ENCODE data around the gene DCAF5. TPM values are rescaled to one million over a fixed set of nuclear protein-coding genes. Genes with fewer than 3 reads are reported as not detected.
"Not testable (repeated sequence)": the region's sequence is repeated elsewhere in the genome, so short reads cannot be mapped to it uniquely, and the experiment has no call there.

The DCAF5 gene
- total RNA-seq, 4 donors from 2014 or later, result 25.1 to 70.3 (median 42.7) TPM

DNA sequence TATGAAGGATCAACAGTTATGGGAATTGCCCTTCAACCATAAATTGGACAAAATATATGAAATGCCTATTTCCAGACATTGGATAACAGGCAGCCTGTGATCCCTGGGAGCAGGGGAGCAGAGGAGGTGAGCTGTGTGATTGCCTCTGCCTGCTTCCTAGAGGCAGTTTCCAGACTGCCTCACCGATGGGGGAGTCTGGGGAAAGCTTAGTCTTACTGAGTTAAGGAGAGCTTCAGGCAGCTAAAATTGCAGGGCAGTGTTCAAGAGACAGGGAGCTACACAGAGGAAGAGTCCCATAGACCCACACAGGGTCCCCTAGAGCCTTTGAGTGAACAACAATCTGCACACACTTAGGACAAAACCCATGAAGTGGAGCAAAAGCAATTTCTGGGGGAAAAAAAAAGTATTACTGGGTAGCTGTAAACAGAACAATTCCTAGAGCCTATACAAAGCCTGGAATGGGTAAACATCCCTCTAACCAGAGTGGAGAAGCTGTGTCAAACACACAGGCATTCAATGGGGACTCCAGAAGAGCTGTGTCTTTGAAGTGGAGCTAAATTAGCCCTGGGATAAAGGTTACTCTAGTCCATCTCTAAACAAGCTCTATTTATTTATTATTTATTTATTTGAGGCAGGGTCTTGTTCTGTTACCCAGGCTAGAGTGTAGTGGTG is 125.5 kb downstream of the DCAF5 start:
- Histone ChIP-seq H3K4me3 (no peak overlapping the region), H3K36me3 (no peaks in the 10 kb centered on the region), H3K4me1 (no peaks in the 10 kb centered on the region), H3K27me3 (no peaks in the 10 kb centered on the region), H3K9me3 (no peaks in the 10 kb centered on the region), H3K27ac (no peak overlapping the region)
- DNase-seq, result no peak
- in situ Hi-C loops (cut with MboI; ENCODE audit: low pct_ligation_motif_present in 1 of 4, low pct_unique_long_range_greater_than_20kb in 1 of 4, low sequenced_read_pairs in 3 of 4) (no loop called here), intact Hi-C loops (cut with DNase I; ENCODE audit: low total_unique reads) (no loop called here)
- 63 to 70% methylated on average over 1 of the region's 1 CpG for WGBS, 2 donors (ENCODE audit: low coverage in 1 of 2)
- TF ChIP-seq, protein P1, sequence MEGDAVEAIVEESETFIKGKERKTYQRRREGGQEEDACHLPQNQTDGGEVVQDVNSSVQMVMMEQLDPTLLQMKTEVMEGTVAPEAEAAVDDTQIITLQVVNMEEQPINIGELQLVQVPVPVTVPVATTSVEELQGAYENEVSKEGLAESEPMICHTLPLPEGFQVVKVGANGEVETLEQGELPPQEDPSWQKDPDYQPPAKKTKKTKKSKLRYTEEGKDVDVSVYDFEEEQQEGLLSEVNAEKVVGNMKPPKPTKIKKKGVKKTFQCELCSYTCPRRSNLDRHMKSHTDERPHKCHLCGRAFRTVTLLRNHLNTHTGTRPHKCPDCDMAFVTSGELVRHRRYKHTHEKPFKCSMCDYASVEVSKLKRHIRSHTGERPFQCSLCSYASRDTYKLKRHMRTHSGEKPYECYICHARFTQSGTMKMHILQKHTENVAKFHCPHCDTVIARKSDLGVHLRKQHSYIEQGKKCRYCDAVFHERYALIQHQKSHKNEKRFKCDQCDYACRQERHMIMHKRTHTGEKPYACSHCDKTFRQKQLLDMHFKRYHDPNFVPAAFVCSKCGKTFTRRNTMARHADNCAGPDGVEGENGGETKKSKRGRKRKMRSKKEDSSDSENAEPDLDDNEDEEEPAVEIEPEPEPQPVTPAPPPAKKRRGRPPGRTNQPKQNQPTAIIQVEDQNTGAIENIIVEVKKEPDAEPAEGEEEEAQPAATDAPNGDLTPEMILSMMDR (IDR thresholded peaks at IDR 0.05), result no peak
- TF ChIP-seq EP300 (IDR thresholded peaks at IDR 0.05; ENCODE audit: low read depth) (no peak), POLR2A (IDR thresholded peaks at IDR 0.05) (no peak), POLR2AphosphoS5 (IDR thresholded peaks at IDR 0.05) (no peak)

DNA sequence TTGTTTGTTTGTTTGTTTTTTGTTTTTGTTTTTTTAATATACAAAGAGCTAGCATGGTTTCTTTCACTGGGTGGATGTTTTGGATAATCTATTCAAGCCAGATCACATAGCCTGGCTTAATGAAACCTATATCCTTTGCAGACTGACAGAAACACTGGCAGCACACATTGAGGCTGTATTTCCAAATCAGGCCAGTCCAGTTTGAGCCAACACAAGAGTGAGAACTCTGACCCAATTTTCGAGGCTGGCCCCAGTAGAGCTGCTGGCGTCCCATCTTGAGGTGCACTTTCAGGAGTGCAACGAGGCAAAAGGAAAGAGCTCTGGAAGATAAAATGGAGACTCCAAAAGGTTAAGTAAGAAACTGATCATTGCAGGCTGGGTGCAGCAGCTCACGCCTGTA is 129.9 kb downstream of the DCAF5 start:
- no peak overlapping the region for H3K27ac ChIP-seq
- H3K4me3 ChIP-seq, result no peak overlapping the region
- 74% methylated on average over 3 of the region's 4 CpGs; no CpG with 5 or more reads in 1 of the 2 donors for WGBS, 2 donors (ENCODE audit: low coverage in 1 of 2)
- no peaks in the 10 kb centered on the region for H3K36me3 ChIP-seq
- no peak for DNase-seq
- no peaks in the 10 kb centered on the region for H3K9me3 ChIP-seq
- intact Hi-C loops (cut with DNase I; ENCODE audit: low total_unique reads), result no loop called here
- H3K4me1 ChIP-seq, result no peaks in the 10 kb centered on the region
- in situ Hi-C loops (cut with MboI; ENCODE audit: low pct_ligation_motif_present in 1 of 4, low pct_unique_long_range_greater_than_20kb in 1 of 4, low sequenced_read_pairs in 3 of 4), result no loop called here
- TF ChIP-seq POLR2AphosphoS5 (IDR thresholded peaks at IDR 0.05) (no peak), EP300 (IDR thresholded peaks at IDR 0.05; ENCODE audit: low read depth) (no peak), POLR2A (IDR thresholded peaks at IDR 0.05) (no peak)
- TF ChIP-seq, protein P1 (IDR thresholded peaks at IDR 0.05), result no peak
- no peaks in the 10 kb centered on the region for H3K27me3 ChIP-seq

DNA sequence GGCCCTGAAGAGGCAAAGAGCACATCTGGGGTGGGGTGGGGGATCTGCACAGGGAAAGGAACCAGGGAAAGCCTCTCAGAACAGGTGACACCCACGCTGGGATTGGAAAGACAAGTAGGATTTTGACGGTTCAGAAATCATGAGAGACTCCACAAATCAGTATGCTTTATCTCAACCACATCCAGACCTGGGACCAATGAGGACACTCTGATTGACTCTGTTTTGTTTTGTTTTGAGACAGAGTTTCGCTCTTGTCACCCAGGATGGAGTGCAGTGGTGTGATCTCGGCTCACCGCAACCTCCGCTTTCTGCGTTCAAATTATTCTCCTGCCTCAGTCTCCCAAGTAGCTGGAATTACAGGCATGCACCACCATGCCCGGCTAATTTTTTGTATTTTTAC is 130.8 kb downstream of the DCAF5 start:
- H3K4me1 ChIP-seq; H3K4me3 ChIP-seq; H3K36me3 ChIP-seq; H3K27ac ChIP-seq; H3K9me3 ChIP-seq; in situ Hi-C loops (cut with MboI; ENCODE audit: low pct_ligation_motif_present in 1 of 4, low pct_unique_long_range_greater_than_20kb in 1 of 4, low sequenced_read_pairs in 3 of 4); DNase-seq; intact Hi-C loops (cut with DNase I; ENCODE audit: low total_unique reads); H3K27me3 ChIP-seq: not testable (repeated sequence)
- 88 to 91% methylated on average over 6 to 8 of the region's 8 CpGs for WGBS, 2 donors (ENCODE audit: low coverage in 1 of 2)

DNA sequence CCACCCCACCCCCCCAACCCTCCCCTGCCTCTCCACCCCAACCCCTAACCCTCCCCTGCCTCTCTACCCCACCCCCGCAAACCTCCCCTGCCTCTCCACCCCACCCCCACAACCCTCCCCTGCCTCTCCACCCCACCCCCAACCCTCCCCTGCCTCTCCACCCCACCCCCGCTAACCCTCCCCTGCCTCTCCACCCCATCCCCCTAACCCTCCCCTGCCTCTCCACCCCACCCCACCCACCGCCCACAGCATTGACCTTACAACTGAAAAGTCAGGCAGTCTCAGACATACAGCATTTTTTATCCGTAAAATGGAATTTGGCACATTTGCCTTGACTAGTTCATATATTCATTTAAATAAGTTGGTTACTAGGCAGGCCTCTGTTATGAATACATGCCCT is 135.2 kb downstream of the DCAF5 start:
- Histone ChIP-seq H3K4me1 (peaks cover 6 to 16% (median 10%) of the 10 kb centered on the region in 4 donors), H3K4me3 (no peak overlapping the region), H3K9me3 (no peaks in the 10 kb centered on the region), H3K27me3 (no peaks in the 10 kb centered on the region), H3K27ac (no peak overlapping the region), H3K36me3 (no peaks in the 10 kb centered on the region)
- 80 to 89% methylated on average over 2 to 3 of the region's 4 CpGs for WGBS, 2 donors (ENCODE audit: low coverage in 1 of 2)
- no peak for DNase-seq
- in situ Hi-C loops (cut with MboI; ENCODE audit: low pct_ligation_motif_present in 1 of 4, low pct_unique_long_range_greater_than_20kb in 1 of 4, low sequenced_read_pairs in 3 of 4) (no loop called here), intact Hi-C loops (cut with DNase I; ENCODE audit: low total_unique reads) (no loop called here)
- TF ChIP-seq POLR2A (IDR thresholded peaks at IDR 0.05) (no peak), POLR2AphosphoS5 (IDR thresholded peaks at IDR 0.05) (no peak), EP300 (IDR thresholded peaks at IDR 0.05; ENCODE audit: low read depth) (no peak)
- TF ChIP-seq, protein P1 (IDR thresholded peaks at IDR 0.05), result no peak

DNA sequence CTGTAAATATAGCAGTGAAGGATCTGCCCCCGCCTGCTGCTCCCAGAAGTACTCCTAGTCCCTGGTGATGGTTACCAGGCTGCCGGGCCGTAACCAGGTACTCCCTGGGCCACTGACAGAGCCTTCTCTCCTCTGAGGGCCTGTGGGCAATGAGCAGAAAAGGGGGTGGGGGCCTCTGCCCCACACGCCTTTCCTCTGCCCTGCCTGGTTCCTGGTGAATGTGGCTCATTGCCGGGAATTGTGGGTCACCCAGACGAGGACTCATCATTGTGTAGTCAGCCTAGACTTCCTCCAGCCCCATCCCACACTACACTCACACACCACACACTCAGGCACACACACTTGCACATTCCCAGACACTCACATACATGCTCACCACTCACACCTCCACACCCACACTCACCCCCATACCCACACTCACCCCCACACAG is 138.1 kb downstream of the DCAF5 start:
- no peak for DNase-seq
- Histone ChIP-seq H3K9me3 (no peaks in the 10 kb centered on the region), H3K4me1 (peaks cover 6 to 22% (median 15%) of the 10 kb centered on the region in 4 donors), H3K36me3 (no peaks in the 10 kb centered on the region), H3K27ac (no peak overlapping the region), H3K27me3 (no peaks in the 10 kb centered on the region), H3K4me3 (no peak overlapping the region)
- TF ChIP-seq, protein P1 (IDR thresholded peaks at IDR 0.05), result no peak
- TF ChIP-seq EP300 (IDR thresholded peaks at IDR 0.05; ENCODE audit: low read depth), result no peak
- intact Hi-C loops (cut with DNase I; ENCODE audit: low total_unique reads) (no loop called here), in situ Hi-C loops (cut with MboI; ENCODE audit: low pct_ligation_motif_present in 1 of 4, low pct_unique_long_range_greater_than_20kb in 1 of 4, low sequenced_read_pairs in 3 of 4) (no loop called here)
- 77% methylated on average over 6 of the region's 6 CpGs; no CpG with 5 or more reads in 1 of the 2 donors for WGBS, 2 donors (ENCODE audit: low coverage in 1 of 2)

Data from transverse colon (tissue), 4 donors.